Astrocyte of the hippocampus (primary cell): ENCODE results near the gene MESP2.

Experiments used
- DNase-seq: peaks from one replicate; pipeline ENCODE4 v3.0.0; 2011; ENCODE audit warnings: low read depth, low spot score

MESP2 gene

GRCh38 chr15:89776274-89777072 lies at the start of gene MESP2:
TSS of gene MESP2 (plus strand) at chr15:89776332. CDS start at chr15:89776358, 26 bp downstream.
- DNase-seq: peak; percentile 84

- peak; percentile 66 for DNase-seq
Observed at GRCh38 chr15:89728254-89728653, 47.9 kb upstream of the MESP2 start.

GRCh38 chr15:89731275-89731674 lies 44.9 kb upstream of the MESP2 start:
- DNase-seq: no peak

- no peak for DNase-seq
Observed at GRCh38 chr15:89732451-89733172, 43.5 kb upstream of the MESP2 start.

GRCh38 chr15:89735773-89736172 lies 40.4 kb upstream of the MESP2 start:
- no peak for DNase-seq

GRCh38 chr15:89740137-89740536 lies 36.0 kb upstream of the MESP2 start:
- DNase-seq: peak; percentile 85

- DNase-seq: no peak
Observed at GRCh38 chr15:89743011-89743410, 33.1 kb upstream of the MESP2 start.

- DNase-seq: no peak
Observed at GRCh38 chr15:89743594-89743993, 32.5 kb upstream of the MESP2 start.

- DNase-seq: no peak
Observed at GRCh38 chr15:89745131-89745530, 31.0 kb upstream of the MESP2 start.

- DNase-seq: no peak
Observed at GRCh38 chr15:89745768-89746167, 30.4 kb upstream of the MESP2 start.

- no peak for DNase-seq
Observed at GRCh38 chr15:89746386-89746780, 29.7 kb upstream of the MESP2 start.

GRCh38 chr15:89747708-89748682 lies 28.1 kb upstream of the MESP2 start:
- DNase-seq: no peak

GRCh38 chr15:89749054-89749453 lies 27.1 kb upstream of the MESP2 start:
- DNase-seq: no peak

- DNase-seq: no peak
Observed at GRCh38 chr15:89749526-89749925, 26.6 kb upstream of the MESP2 start.

GRCh38 chr15:89749951-89750559 lies 26.1 kb upstream of the MESP2 start:
- DNase-seq: peak; percentile 23

GRCh38 chr15:89750560-89751542 lies 25.3 kb upstream of the MESP2 start, which contains the start of gene MESP1:
TSS of gene MESP1 (minus strand) at chr15:89751249. CDS start at chr15:89751231, 18 bp downstream.
- DNase-seq: peak; percentile 96

GRCh38 chr15:89751748-89752147 lies 24.4 kb upstream of the MESP2 start:
- DNase-seq: no peak

GRCh38 chr15:89753855-89754254 lies 22.3 kb upstream of the MESP2 start:
- DNase-seq: no peak

GRCh38 chr15:89754361-89755154 lies 21.6 kb upstream of the MESP2 start:
- no peak for DNase-seq
